ENCODE data around the gene MEIS2.

DNA sequence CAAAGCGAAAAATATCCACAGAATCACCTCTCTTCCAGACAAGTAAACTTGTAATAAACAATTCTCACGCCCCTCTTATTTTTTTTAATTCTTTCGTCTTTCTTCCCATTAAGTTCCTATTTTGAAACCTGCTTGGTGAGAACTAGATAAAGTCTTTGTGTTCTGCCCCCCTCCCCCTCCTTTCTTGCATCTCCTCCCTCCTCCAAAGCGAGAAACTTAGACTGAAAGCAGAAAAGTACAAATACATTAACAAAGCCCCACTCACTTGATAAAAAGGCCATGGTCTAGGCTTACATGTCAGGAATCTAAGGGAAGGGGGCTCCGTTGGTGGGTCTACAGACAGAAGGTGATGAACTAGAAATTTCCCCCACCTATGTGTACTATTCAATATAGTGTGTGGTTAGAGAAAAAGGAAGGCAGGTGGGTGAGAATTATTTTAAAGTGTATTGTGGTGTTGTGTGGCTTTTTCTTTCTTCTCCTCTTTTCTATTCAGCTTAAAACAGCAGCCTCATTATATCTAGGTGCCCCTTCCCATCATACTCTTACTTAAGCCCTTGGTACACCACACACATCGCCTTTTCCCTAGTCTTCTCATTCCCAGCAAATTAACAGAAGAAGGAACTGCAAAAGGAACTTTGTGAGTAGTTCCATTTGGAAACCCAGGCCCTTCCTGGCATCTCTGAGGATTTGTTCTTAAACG, 215.3 kb downstream of the MEIS2 start:
- TF ChIP-seq CTCF (IDR thresholded peaks at IDR 0.05) (no peak), POLR2A (IDR thresholded peaks at IDR 0.05) (no peak)
